Hepatic stellate cell (primary cell): Measurements from ENCODE around the gene CRHR1.

ENCODE experiments used
- DNase-seq: peaks from one replicate; pipeline ENCODE4 v3.0.0; 2011; ENCODE audit warnings: low spot score

Gene CRHR1

DNA sequence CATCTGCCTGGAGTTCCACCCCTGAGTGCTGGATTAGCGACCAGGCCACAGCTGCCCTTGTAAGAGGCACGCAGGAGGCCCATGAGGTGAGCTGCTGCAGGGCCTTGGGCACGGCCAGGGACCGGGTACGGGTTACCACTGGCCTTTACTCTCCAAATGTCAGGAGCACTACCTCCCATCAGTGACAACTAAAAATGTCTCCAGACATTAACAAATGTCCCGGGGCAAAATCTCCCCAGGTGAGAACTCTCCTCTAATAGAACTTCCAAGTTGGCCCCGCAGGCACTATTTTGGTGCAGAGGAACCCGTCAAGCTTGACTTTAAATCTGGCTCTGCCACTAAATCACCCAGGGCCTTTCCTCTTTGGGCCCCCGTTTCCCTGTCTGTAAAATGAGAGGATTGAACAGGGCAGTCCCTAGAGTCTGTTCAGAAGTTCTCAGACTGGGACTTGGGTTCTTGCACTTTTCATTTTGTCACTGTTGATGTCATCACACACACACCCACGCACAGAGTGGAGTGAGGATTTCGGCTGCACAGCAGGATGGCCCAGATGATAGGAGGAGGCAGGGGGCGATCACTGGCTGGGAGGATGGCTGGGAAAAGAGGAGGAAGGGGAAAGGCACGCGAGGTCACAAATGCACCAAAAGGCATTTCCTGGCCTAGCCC lies 85.7 kb downstream of the CRHR1 start:
- no peak for DNase-seq

DNA sequence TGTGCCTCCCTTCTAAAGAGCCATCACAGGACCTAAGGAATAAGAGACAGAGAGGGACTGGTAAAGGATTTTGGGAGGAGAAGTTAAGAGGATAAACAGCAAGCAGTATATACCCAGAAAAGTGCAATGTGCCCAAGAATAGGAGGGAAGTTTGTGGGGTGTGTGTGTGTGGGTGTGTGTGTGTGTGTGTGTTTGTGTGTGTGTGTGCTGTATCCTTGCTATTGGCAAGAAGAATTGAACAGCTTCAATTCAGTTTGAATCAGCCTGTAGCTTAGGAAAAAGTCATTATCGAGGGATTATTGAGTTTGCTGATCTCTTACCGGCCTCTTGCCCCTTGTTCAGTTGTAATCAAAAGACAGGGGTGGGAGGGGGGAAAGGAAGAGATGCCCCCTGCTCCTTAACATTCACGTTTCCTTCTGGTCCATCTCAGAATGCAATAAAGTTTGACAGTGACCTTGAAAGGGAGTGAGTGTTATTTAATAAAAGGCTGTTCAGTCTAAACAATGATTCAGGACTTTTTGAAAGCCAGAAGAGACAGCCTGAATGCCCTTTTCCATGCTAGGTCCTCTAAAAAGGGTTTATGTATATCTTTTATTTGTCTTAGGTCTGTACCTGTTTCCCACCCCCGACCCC lies 86.3 kb downstream of the CRHR1 start:
- DNase-seq = no peak

DNA sequence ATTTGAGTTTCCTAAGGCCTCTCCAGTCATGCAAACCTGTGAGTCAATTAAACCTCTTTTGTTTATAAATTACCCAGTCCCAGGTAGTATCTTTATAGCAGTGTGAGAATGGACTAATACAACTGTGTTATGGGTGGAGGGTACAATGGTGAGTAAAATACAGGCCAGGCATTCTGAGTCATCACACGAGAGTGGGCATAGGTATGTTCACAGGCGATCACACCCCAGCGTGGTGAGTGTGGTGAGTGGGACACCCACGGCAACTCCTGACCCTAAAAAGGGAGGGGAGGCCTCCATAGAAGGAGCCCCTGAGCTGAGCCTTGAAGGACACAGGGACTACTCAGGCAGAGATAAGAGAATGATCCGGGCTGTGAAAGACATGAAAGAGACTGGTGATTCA lies 87.6 kb downstream of the CRHR1 start:
- no peak for DNase-seq

DNA sequence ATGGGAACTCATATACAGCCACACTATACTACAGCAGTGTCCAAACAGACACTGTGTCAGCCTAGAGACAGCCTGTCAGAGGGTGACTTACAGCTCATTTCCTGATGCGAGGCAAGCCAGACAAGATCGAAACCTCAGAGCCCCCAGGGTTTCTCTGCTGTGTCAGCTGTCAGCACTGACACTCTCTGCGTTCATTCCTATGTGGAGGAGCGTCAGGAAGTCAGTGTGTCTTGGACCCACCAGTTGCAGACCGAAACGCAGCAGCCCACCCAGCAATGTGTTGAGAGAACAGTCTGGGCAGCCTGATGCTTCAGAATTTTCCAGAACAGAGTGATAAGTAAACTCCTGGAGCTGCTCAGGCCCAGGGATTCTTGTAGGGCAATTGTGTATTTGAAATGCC lies 89.6 kb downstream of the CRHR1 start:
- DNase-seq = no peak

DNA sequence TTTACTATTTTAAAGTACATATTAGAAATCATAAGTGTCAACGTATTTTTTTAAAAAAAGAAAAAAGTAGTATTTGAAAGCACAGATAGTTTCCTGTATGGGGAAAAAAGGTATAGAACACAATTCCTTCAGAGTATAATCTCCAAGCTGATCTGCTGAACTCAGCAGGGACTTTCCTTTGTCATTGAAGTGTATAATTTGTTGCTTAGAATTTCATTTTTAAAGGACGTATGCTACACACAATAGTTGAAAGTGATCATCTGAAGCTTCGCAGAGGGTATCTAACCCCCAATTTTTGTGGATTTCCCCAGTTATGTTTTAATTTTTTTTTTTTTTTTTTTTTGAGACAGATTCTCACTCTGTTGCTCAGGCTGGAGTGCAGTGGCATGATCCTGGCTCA lies 90.0 kb downstream of the CRHR1 start:
- DNase-seq = no peak

DNA sequence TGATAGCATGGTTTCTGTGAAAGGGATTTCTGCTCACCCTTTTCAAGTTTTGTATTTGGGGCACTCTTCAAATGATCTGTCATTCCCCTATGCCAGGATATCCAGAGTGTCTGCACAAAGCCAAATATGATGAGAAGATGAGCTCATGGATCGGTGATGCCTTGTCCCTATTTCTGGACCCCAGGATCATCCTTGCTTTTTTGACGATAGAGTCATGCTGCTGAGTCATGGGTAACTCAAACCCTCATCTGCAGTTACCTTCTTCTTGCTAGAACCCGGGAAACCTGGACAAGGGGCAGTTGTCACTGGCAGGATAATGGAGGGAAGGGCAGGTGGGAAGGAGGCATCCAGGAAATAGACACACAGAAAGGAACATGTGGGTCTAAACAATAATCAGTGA lies 92.4 kb downstream of the CRHR1 start:
- DNase-seq = no peak

DNA sequence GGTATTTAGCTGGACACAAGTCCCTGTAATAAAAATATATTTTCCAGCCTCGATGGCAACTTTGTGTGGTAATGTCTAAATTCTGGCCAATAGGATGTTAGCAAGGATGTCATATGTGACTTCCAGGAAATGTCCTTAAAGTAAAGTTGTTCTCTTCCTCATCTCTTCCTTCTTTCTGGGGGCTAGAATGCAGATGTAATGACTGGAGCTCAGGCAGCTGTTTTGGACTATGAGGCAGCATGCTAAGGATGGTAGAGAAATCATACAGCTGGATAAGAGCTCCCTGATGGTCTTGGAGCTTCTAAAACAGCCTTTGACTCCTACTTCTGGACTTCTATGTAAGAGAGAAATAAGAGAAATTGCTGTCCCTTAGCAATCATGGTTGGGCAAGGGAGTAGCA lies 93.3 kb downstream of the CRHR1 start:
- DNase-seq = no peak

DNA sequence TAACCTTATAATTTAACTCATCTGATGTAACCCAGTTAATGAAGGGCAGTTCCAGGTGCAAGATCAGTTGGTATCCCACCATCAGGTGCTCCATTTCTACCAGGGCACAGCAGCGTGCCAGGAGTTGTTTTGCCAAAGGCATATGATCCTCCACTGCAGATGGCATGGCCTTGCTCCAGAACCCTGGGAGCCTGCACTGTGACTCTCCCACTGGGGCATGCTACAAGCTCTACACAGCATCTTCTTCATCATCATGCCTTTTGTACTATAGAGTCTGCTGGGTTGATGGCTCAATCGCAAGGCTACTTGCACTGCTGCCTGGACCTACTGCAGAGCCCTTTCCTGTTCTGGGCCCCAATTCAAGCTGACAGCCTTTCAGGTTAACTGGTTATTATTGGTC lies 98.9 kb downstream of the CRHR1 start:
- no peak for DNase-seq
